ENCODE results near the gene SDHAF1. TPM values are rescaled to one million over a fixed set of nuclear protein-coding genes. Genes with fewer than 3 reads are reported as not detected.

The SDHAF1 gene
- total RNA-seq, 1 experiment from 2014 or later = 16.0 TPM

- no peak overlapping the region for H2BK15ac ChIP-seq (ENCODE audit: low read depth, low read length)
- Mint-ChIP-seq H3K4me3 (no peak overlapping the region), H3K27ac (no peak overlapping the region)
Observed at GRCh38 chr19:35991731-35992450, 3.1 kb upstream of the SDHAF1 start.

More at GRCh38 chr19:35991731-35992450, 3.1 kb upstream of the SDHAF1 start:
- Mint-ChIP-seq H3K36me3 (ENCODE audit: insufficient read depth in 1 of 3, low read depth in 3 of 3) (peaks cover 0 to 5% (median 3%) of the 10 kb centered on the region in 3 experiments; a peak in 4 of 7 replicates), H3K9me3 (no peaks in the 10 kb centered on the region; a peak in 2 of 5 replicates), H3K27me3 (ENCODE audit: low read depth) (peaks cover 29% of the 10 kb centered on the region), H3K4me1 (peaks cover 15 to 20% of the 10 kb centered on the region in 2 experiments)
- no peak overlapping the region for H2BK5ac ChIP-seq (ENCODE audit: insufficient read length, low read length)
- H3K27me3 ChIP-seq (ENCODE audit: insufficient read depth, low read length) = no peaks in the 10 kb centered on the region
- no peak overlapping the region for H3K18ac ChIP-seq (ENCODE audit: insufficient read length, low read depth, low read length)
- H3K9ac ChIP-seq (ENCODE audit: extremely low read depth, insufficient read length, low read length) = no peak overlapping the region
- H3K23me2 ChIP-seq (ENCODE audit: insufficient read length, low read depth, low read length, poor library complexity, severe bottlenecking) = peaks cover 6% of the 10 kb centered on the region
- no peak overlapping the region for H4K8ac ChIP-seq (replicated peaks; ENCODE audit: insufficient read length, low read depth, low read length)
- H3K4me1 ChIP-seq (ENCODE audit: insufficient read depth, low read length) = no peaks in the 10 kb centered on the region
- no peaks in the 10 kb centered on the region for H3K79me1 ChIP-seq (ENCODE audit: insufficient read depth, low read depth, low read length, poor library complexity, severe bottlenecking)
- H3T11ph ChIP-seq (ENCODE audit: low read length) = no peak overlapping the region
- no peak overlapping the region for H2BK120ac ChIP-seq (ENCODE audit: low read depth, low read length, poor library complexity, severe bottlenecking)
- no peak overlapping the region for H2AFZ ChIP-seq (ENCODE audit: low read length)
- H3K56ac ChIP-seq (ENCODE audit: insufficient read length, low read depth, low read length) = no peak overlapping the region
- no peak overlapping the region for H3K14ac ChIP-seq (ENCODE audit: insufficient read depth, low read length)
- no peak overlapping the region for H3K23ac ChIP-seq (ENCODE audit: insufficient read length, low read depth, low read length)
- no peak overlapping the region for H2BK12ac ChIP-seq (ENCODE audit: insufficient read length, low read depth, low read length)
- H3K9me3 ChIP-seq (ENCODE audit: control insufficient read depth, low read depth, low read length) = no peaks in the 10 kb centered on the region
- H4K5ac ChIP-seq (ENCODE audit: insufficient read length, low read depth, low read length) = no peak overlapping the region
- no peak overlapping the region for H3K27ac ChIP-seq (ENCODE audit: insufficient read length, low read depth, low read length)
- peaks cover 3% of the 10 kb centered on the region for H4K20me1 ChIP-seq (ENCODE audit: control insufficient read depth, insufficient read depth, insufficient read length)
- no CpG with 5 or more reads among the region's 7 CpGs for WGBS (ENCODE audit: extremely low coverage, insufficient read length, low lambda C conversion rate)
- H2AK5ac ChIP-seq (ENCODE audit: insufficient read length, low read length) = no peak overlapping the region
- no peak overlapping the region for H3K4me2 ChIP-seq (ENCODE audit: insufficient read depth, insufficient read length, low read length)
- TF ChIP-seq, protein P1, sequence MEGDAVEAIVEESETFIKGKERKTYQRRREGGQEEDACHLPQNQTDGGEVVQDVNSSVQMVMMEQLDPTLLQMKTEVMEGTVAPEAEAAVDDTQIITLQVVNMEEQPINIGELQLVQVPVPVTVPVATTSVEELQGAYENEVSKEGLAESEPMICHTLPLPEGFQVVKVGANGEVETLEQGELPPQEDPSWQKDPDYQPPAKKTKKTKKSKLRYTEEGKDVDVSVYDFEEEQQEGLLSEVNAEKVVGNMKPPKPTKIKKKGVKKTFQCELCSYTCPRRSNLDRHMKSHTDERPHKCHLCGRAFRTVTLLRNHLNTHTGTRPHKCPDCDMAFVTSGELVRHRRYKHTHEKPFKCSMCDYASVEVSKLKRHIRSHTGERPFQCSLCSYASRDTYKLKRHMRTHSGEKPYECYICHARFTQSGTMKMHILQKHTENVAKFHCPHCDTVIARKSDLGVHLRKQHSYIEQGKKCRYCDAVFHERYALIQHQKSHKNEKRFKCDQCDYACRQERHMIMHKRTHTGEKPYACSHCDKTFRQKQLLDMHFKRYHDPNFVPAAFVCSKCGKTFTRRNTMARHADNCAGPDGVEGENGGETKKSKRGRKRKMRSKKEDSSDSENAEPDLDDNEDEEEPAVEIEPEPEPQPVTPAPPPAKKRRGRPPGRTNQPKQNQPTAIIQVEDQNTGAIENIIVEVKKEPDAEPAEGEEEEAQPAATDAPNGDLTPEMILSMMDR (conservative IDR thresholded peaks at IDR 0.05) = no peak
- H4K91ac ChIP-seq (ENCODE audit: insufficient read length, low read depth, low read length) = no peak overlapping the region
- H3K4ac ChIP-seq (ENCODE audit: low read depth, low read length) = no peak overlapping the region
- no peak overlapping the region for H2BK20ac ChIP-seq (ENCODE audit: low read depth, low read length, poor library complexity, severe bottlenecking)
- no peaks in the 10 kb centered on the region for H3K79me2 ChIP-seq (ENCODE audit: insufficient read depth, low read length)
- no peak for DNase-seq

Data from H9 (cell line).